DMS 273 (cell line): ENCODE results near the gene ARHGAP22.

Experiments
- DNase-seq: peaks from one replicate; lab custom pipeline; 2025; ENCODE audit not compliant: unreplicated experiment; lab: John Stamatoyannopoulos, UW

The ARHGAP22 gene

DNA sequence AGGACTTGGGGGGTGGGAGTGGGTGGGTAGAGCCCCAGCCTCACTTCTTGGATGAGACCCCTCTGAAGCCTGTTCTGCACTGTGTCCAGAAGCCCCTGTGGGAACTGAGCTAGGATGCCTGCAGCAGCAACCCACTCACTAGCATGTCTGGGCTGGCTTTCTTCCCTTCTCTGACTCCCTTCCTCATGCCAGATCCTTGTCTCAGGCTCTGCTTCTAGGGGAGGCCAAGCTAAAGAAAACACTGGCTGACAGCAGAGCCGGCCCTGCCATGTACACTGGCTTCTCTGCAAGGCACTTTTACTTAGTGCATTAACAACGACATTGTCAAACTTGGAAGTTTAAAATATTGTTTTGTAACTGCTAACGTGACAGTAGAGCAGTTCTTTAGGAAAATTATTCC is 50.2 kb downstream of the ARHGAP22 start:
- DNase-seq = no peak

DNA sequence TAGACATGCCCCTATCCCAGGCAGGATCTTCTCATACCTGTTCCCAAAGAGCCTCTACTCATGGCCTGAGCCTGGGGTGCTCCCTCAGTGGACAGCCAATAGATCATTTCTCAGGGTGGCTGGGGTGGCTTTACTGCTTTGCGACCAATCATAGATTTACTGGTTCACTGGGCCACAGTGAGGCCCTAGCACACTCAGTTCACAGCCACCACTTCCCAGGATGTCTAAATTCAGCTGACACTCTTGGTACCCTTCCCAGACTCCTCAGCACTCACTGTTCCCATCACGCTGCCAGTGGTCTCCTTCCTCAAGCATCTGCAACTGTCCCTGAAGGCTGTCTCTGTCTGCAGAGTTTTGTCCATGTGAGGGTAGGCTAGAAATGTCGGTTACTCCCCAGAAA is 50.6 kb downstream of the ARHGAP22 start:
- DNase-seq = no peak

DNA sequence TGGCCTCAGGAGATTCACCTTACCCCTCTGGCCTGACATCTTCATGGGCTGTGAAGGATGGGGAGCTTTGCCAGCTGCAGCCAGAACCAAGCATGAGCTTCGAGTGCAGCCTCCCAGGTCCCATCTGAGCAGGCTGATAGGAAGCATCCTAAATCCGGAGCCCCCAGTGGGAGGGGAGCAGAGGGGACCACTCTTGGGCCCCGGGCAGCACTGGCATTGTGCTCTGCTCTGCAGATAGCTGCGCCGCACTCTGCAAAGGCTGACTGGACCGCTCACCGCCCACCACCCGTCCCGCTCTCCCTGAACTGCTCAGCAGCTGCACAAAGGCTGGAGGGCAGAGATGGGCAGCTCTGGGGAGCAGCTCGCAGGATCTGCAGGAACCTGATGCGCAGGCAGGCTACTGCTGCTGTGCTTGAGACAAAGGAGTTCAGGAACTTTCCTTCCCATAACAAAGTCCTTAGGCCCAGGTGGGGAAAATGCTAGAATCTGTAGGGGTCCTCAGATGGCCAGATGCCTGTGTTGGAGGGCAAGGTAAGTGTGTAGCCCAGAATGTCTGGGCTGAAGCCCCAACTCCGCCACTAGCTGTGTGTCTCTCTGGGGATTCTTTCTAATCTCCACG is 51.8 kb downstream of the ARHGAP22 start:
- DNase-seq = no peak

DNA sequence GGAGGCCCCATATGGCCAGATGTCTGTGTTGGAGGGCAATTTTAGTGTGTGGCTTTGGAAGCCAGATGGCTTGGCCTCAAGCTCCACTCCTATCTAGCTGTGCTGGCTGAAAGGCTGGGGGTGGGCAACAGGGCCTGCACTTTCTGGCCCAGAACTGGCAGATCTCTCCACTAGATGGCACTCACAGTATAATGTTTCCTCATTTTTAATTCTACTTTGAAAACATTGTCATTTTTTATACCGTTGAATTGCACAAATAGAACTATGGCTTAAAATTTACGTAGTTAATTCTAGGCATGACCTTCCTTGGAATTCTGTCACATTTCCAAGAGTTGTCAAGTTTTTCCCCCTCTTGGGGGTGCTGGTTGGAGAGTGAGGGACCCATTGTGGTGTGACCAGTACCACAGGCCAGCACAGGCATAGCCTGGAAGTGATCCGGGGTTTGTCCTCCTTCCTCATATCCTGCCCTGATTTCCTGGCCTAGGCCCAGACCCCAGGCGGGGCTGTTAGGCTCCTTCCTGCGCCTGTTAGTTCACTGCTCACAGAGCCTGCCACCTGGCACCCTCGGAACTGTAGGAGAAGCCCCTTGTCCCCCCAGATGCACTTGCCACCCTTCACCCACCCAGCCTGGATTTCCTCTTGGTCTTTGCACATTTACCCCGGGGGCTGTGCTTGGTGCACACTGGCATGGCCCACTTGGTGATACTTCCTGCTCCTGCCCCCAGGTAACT is 52.8 kb downstream of the ARHGAP22 start:
- peak; percentile 94 for DNase-seq

DNA sequence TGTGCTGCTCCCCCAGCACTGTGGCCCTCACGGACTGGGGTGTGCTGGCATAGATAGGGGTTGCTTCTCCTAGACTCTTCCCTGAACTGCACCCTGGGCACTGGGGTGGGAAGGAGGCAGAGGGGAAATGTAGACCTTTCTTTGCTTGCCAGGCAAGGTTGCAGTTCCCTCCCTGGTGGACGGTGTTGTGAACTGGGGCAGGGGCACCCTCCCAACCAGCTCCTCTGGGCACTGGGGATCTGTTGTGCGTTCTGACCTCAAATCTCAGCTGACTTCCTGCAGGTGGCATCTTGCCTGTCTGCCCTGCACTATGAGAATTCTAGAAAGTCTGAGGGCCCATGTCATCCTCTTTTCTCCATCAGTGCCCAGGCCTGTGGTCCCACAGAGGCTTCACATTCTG is 53.9 kb downstream of the ARHGAP22 start:
- no peak for DNase-seq

DNA sequence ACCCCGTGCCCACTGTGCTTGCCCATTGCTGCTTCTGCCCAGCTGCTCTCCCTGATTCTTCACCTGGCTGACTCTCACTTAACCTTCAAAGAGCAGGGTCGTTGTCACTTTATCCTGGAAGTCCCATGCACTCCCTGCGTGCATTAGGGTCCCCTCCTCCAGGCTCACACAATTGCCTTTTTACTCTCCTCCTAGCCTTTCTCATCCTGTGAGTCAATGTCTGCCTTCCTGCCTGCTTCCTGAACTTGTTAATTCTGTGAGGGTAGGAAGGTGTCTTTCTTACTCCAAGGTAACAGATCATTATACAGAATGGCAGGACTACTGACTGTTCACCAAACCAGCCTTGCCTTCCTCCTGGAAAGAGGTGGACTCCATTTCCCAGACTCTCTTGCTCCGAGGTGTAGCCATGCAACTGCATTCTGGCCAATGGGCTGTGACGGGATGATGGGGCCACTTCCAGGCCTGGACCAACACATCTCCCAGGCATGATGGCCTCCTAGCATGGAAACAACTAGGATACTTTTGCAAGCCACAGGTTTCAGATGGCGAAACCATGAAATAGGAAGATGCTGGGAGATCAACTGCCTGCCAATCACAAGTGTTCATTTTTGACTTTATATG is 54.7 kb downstream of the ARHGAP22 start:
- DNase-seq = no peak

DNA sequence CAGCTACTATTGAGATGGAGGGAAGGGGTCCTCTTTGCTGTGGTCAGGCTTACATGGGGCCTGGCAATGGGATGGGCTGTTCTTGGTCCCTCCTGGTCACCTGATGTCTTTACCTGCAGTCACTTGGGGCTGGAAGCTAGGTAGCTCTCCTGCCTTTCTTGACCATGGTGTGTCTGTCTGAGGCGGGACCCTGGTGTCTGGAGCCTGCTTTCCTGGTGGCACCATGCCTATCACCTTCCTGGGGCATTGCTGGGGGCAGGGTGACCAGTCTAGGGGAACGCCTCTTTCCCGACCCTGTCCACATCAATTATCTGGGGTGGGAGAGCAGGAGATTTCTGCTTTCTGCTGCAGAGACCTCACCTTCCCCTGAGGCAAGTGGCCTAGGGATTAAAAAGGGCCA is 55.6 kb downstream of the ARHGAP22 start:
- no peak for DNase-seq

DNA sequence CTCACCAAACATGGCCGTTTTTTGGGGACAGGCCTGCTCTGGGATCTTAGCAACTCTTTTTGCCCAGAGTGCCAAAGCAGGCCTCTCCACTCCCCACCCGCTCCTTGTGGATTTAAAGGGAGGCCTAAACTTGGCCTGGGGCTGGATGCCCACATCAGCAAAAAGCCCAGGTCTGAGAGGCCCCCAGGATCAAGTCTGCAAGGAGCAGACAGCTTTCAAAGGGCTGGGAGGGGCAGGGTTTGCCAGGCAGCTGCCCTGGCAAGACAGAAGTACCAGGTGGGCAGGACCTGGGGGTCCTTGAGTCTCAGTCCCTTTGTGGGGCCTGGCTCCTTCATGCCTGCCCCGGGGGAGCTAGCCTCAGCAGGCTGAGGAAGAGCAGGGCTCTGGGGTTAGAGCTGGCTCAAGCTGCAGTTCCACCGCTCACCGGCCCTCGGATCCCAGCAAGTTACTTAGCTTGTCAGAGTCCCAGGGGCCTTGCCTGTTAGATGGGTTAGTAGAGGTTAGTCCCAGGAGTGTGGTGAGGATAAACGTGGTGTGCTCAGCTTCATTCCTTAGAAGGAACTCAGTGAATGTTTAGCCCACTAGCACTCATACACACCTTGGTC is 56.2 kb downstream of the ARHGAP22 start:
- DNase-seq = no peak

DNA sequence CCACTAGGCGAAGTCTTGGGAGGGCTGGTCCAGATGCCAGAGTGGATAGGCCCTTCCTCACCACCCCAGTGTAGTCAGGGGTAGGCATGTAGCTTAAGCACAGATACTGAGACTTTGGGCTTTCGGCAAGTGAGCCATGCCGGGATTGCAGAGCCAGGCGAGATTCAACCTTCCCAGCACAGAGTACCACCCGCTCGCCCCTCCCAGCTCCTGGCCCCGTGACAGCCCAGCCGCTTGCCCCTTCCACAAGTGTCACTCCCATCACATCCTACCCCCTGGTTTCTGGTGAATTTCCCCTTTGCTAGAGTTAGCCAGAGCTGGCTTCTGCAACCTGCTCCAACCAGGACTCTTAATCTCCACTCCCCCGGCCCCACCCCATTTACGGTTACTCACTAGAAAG is 56.9 kb downstream of the ARHGAP22 start:
- no peak for DNase-seq

DNA sequence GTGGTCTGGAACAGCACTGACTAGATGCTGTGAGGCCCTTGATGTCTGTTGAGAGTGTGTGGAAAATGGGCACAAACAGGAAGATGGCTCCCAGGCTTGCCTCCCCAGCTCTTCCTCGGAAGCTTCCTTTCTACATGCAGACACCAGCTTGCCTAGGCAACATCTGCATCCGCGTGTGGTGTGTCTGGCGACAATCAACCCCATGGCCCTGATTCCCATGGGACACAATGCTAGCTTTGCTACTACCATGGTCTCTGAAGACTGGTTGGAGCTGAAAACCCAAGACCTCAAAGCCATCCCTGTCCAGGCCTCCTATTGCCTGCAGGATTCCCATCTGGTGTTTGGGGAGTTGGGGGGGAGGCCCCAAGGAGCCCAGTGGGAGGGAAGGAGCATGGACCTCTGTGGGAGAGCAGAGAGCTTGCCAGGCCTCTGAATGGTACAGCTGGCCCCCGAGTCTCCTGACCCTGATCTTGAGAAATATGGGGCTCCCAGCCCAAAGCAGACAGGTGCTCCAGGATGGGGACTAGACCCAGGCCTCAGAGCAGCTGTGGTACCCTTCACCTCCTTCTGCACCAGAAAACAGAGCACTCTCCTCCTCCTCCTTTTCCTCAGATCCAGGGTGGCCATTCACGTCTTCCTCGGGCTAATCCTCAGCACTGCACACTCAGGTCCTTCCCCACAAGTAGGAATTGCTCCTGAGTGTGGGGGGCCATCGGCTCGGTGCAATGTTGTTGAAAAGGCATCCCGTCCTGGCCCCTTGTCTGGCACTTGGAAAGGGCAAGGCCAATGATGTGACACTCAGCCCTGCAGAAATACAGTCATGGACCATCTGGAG is 57.6 kb downstream of the ARHGAP22 start:
- no peak for DNase-seq

DNA sequence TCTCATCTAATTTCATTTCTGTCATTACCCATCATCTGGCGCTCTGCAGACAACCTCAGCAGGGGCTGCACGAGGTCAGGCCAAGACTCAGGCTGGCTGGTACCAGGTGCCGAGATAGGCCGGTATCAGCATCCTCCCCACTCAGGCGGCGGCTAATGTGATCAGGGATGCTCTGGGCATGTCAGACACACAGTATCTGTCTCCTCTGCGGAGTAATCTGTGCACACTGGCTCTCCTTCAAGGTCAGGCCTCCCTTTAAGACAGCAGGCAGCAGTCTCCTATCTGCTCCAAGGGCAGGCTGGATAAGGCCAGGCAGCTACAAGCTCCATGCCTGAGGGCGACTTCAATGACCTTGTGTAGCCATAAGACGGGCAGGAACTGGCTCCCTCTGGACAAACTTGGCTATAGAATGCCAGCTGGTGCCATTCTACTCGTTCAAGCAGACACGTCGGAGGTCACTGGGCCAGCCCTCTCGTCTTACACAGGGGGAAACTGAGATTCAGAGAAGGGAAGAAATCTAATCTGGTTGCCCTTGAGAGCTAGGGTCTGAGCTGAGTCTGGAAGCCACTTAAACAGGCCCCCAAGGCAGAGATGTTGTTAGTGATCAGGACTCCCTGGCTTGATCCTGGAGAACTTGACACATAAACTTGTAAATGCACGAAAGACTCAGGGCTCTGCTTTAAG is 59.3 kb downstream of the ARHGAP22 start:
- no peak for DNase-seq

DNA sequence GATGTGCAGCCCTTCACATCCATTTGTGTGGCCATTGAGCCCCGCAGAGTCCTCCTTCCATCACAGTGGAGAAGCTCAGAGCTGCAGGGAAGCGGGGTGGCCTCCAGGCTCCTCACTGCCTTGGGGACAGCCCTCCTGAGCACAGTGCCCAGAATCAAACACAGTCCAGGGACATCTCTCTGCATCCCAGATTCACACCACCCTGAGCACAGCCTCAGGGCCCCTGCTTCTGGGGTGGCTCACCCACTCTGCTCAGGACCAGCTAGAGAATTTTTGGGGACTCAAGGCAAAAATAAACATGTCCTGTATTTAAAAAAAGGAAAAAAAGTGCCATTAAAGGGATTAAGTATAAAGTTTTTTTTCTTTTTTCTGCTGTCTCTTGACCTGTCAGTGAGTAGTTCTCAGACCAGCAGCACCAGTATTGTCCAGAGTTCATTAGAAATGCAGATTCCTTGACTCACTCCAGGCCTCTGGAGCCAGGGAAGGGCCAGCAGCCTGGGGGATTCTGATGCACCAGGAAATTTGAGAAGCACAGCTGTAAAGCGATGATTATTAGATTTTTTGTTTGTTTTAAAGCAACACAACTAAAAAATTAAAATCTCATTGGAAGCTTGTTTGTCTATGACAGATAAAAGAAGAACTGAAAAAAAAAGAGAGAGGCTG is 61.6 kb downstream of the ARHGAP22 start:
- no peak for DNase-seq

DNA sequence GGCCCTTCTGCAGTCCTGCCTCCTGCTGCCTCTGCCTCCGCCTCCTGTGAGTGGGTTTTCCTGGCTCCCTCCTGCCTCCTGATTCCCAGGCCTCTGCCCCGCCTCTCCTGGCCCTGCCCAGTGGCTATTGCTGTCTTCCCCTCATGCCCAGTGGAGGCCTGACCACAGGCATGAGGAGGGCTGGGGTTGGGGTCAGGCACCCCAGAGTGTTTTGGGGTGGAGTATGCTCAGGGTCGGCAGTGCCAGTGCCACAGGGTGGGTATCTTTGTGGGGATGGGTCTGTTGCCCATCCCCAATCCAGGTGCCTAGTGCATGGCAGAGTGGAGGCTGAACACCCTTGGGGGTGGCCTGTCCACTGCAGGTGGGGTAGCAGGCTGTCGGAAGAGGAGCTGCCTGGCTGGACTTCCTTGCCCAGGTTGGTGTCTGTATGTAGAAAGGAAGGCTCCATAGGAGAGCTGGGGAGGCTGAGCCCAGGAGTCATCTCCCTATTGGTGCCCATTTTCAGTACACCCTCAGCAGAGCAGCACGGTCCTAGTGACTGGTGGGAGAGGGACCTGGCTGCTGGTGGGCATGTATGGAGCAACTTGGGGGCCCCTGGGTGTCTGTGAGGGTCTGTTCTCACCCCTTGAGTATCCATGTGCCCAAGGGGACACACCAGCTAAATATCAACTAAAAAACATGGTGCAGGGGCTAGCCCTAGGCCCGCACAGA is 62.2 kb downstream of the ARHGAP22 start:
- no peak for DNase-seq

DNA sequence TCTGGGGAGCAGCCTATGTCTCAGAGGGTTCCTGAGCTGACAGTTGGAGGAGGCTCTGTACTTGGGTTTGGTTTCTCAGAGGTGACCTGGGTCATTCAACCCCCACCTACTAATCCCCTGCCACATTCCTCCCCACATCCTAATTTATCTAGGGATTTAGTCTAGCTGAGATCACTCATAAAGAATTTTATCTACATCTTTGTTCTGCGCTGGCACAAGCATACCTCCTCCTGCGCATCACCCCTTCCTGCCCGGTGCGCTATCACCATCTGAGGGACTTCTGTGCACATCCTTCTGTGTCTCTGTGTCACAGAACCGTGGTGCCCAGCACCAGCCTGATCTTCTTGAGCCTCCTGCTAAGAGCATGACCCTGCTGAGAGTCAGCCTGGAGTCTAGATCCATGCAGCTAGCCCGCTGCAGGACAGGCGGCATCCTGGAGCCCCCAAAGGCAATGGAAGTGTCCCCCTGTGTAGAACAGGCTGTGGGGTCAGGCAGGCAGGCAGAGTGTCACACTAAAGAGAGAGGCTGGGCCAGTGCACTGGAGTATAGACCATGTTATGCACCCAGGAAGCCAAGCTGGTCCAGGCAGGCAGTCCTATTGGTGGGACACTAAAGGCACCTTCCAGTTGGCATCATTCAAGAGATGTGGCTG is 63.6 kb downstream of the ARHGAP22 start:
- DNase-seq = no peak

DNA sequence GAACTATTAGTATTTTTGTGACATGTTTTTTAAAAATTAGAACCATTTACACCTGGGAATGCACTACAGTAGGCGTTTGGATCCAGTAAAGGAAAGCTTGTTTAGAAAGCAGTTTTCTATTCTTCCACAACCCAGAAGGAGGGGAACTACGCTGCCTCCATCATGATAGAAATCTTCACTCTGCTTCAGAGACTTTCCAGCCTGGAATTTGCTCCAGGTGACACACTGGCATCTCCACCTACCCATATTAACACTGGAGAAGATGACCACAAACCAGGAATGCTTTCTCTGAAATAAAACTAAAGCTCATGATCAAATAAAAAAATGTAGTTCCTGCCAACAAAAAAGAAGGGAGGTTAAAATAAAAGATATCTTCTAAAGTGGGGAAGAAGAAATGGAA is 66.3 kb downstream of the ARHGAP22 start:
- DNase-seq = no peak

DNA sequence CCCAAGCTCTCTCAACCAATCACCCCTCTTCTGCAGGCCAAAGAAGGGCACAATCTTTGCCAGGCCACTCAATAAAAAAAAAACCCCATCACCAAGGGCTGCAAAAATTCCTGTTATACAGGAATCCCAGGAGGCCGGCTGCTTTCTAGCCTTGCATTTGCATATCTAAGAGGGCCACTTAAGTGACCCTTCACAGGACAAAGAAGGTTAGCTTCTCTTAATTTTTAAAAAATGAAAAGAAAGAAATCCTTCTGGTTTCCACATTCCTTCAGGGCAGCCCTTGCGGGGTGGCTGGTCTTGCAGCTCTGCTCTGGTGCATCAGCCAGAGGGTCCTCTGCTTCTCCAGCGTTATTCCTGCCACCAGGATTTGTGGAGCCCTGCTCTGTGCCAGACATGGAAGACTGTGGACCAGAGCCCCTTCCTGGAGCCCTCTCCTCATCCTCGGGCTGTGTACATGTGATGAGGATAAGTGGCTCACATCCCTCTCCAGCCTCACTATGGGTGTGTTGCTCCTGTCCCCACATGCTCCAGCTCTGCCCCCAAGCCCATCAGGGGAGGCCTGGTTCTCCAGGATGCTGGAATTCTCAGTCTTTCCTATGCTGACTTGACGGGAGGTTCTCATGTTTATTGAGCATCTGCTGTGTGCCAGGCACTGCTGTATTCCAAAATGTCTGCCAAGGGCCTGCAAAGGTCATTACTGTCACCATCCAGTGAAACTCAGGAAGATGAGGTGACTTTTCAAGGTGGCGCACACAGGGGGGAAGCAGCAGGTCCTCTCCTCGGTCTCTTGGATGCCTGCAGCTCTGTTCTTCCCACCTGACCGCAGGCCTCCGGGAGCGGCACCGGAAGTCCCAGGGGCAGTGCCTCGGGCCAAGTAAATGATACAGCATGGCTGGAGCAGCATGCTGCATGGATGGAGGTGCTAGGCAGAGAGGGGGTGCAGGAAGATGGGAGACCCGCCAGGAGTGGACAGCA is 67.7 kb downstream of the ARHGAP22 start:
- DNase-seq = no peak

DNA sequence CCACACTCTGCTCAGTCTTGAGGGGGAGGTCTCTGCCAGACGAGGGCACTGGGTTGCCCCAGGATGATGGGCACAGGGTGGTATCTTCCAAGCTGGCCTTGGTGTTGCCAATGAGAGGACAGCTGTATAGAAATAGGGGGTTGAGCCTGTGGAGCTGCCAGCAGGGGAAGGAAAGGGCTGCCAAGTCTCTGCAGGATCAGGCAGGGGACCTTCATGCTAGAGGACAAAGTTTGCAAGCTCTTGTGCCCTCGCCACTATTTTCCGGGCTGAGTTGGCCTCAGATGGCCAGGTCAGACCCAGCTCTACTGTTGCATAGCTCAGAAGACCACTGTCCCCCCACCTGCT is 68.7 kb downstream of the ARHGAP22 start:
- no peak for DNase-seq
